ENCODE measurements around the gene RPS26.

The RPS26 gene

DNA sequence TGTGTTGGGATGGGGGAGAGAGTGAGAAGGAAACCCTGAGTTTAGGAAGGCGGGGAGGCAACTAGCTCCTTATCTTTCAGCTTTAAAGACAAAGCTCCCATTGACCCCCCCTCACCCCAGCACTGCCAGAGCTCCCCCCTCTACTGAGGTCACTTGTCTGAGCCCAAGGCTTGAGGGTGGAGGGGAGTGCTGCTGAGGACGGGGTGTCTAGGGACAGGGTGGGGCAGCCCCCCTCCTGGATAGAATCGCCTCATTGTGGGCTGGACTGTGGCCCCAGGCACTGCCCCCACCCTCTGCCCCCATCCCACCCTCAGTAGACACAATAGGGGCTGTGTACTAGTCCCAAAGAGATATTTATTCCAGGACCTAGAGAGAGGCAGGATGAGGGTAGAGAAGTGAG, 41.2 kb downstream of the RPS26 start:
- no peak for TF ChIP-seq ELF4 (IDR thresholded peaks at IDR 0.05)
- TF ChIP-seq ZNF384 (IDR thresholded peaks at IDR 0.05), result no peak
- no peak for TF ChIP-seq FOXA1 (IDR thresholded peaks at IDR 0.05)
- no peak for TF ChIP-seq L3MBTL2 (conservative IDR thresholded peaks at IDR 0.05)
- TF ChIP-seq FOXK2 (IDR thresholded peaks at IDR 0.05), result no peak
- no peak for TF ChIP-seq NFRKB (IDR thresholded peaks at IDR 0.05)
- TF ChIP-seq SUZ12 (IDR thresholded peaks at IDR 0.05), result no peak
- TF ChIP-seq CTBP1 (IDR thresholded peaks at IDR 0.05; ENCODE audit: borderline replicate concordance), result no peak
- no peak for TF ChIP-seq LEF1 (IDR thresholded peaks at IDR 0.05; ENCODE audit: borderline replicate concordance)
- no peak for TF ChIP-seq SP1 (IDR thresholded peaks at IDR 0.05)
- no peak for TF ChIP-seq FOXM1 (IDR thresholded peaks at IDR 0.05; ENCODE audit: borderline replicate concordance)
- no peak for TF ChIP-seq TARDBP (IDR thresholded peaks at IDR 0.05)
- TF ChIP-seq, protein P1, sequence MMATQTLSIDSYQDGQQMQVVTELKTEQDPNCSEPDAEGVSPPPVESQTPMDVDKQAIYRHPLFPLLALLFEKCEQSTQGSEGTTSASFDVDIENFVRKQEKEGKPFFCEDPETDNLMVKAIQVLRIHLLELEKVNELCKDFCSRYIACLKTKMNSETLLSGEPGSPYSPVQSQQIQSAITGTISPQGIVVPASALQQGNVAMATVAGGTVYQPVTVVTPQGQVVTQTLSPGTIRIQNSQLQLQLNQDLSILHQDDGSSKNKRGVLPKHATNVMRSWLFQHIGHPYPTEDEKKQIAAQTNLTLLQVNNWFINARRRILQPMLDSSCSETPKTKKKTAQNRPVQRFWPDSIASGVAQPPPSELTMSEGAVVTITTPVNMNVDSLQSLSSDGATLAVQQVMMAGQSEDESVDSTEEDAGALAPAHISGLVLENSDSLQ (IDR thresholded peaks at IDR 0.05), result no peak
- ChIA-PET CTCF (interaction anchor here (1.1 kb wide), 1 partner anchor 9 kb away, joined by 3 read pairs; no protein-coding TSS in a partner anchor), POLR2A (interaction anchor here (2.2 to 7.3 kb wide), 2 partner anchors 20 to 35 kb away, joined by 9 to 65 read pairs; partner anchors contain the start of genes PA2G4 and ZC3H10)
- no peak for DNase-seq (ENCODE audit: extremely low spot score)

DNA sequence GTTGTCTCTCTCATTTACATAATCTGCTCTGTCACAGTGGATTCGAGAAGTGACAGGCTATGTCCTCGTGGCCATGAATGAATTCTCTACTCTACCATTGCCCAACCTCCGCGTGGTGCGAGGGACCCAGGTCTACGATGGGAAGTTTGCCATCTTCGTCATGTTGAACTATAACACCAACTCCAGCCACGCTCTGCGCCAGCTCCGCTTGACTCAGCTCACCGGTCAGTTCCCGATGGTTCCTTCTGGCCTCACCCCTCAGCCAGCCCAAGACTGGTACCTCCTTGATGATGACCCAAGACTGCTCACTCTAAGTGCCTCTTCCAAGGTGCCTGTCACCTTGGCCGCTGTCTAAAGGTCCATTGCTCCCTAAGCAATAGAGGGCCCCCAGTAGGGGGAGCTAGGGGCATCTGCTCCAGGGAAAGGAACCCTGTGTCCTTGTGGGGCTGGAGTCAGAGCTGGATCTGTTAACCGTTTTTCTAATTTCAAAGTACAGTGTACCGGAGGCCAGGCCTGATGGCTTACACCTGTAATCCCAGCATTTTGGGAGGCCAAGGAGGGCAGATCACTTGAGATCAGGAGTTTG, 43.3 kb downstream of the RPS26 start:
- peak; percentile 68 for DNase-seq (ENCODE audit: extremely low spot score)
- POLR2A ChIA-PET, result interaction anchor here (1.6 to 3.3 kb wide), 3 partner anchors 19 to 32 kb away, joined by 5 to 22 read pairs (median 10); partner anchors contain the start of genes PA2G4, RPL41 and ZC3H10
- TF ChIP-seq, protein P1 (IDR thresholded peaks at IDR 0.05), result 0 out of 2 replicates have a peak, but pooled peaks have one; percentile 13
- TF ChIP-seq ZNF384 (IDR thresholded peaks at IDR 0.05), result no peak
- CTCF ChIA-PET, result interaction anchor here (0.6 to 1.4 kb wide), 10 partner anchors 11 to 78 kb away, joined by 3 to 9 read pairs (median 4); partner anchors contain the start of gene PA2G4

DNA sequence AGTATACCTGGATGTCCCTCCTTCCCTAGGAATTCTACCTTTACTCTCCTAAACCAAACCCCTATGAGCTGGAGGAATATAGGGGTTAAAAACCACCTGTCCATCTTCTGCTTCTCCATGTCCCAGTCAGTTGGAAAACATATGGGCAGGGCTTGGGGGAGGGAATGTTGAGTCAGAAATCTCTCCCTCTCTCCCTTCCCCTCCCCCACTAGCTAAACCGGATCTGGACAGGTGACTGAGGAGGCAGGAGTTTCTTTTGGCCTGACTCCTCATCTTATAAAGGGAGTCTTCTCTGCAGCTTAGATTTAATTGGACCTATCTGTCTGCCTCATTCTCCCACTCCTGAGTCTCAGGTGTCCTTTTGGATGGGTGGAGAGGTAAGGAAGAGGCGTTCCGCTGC, 44.4 kb downstream of the RPS26 start:
- CTCF ChIA-PET, result interaction anchor here (0.5 to 1.4 kb wide), 5 partner anchors 9 to 34 kb away, joined by 3 to 5 read pairs (median 4); no protein-coding TSS in a partner anchor
- no peak for DNase-seq (ENCODE audit: extremely low spot score)
- TF ChIP-seq L3MBTL2 (conservative IDR thresholded peaks at IDR 0.05) (no peak), TARDBP (IDR thresholded peaks at IDR 0.05) (no peak), LEF1 (IDR thresholded peaks at IDR 0.05; ENCODE audit: borderline replicate concordance) (no peak), BHLHE40 (IDR thresholded peaks at IDR 0.05; ENCODE audit: borderline replicate concordance) (no peak)
- POLR2A ChIA-PET, result interaction anchor here (1.6 to 3.3 kb wide), 3 partner anchors 18 to 31 kb away, joined by 5 to 22 read pairs (median 10); partner anchors contain the start of genes PA2G4, RPL41 and ZC3H10

DNA sequence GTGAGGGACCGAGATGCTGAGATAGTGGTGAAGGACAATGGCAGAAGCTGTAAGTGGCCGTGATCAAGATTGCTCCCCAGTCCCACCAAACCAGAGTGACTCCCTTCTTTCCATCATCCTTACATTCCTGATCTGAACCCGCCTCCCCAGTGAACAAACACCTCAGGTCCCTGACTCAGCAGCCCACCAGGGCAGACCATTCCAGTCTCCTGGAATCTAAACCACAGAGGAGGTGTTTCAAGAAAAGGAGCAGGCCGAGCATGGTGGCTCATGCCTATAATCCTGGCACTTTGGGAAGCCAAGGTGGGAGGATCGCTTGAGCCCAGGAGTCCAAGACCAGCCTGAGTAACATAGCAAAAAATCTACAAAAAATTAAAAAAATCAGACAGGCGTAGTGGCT, 44.9 kb downstream of the RPS26 start:
- POLR2A ChIA-PET, result interaction anchor here (1.9 to 3.3 kb wide), 2 partner anchors 17 to 31 kb away, joined by 10 to 22 read pairs; partner anchors contain the start of genes PA2G4, RPL41 and ZC3H10
- TF ChIP-seq HDGF (IDR thresholded peaks at IDR 0.05; ENCODE audit: borderline replicate concordance), result no peak
- no peak for DNase-seq (ENCODE audit: extremely low spot score)
- CTCF ChIA-PET, result interaction anchor here (0.5 kb wide), 1 partner anchor 9 kb away, joined by 5 read pairs; no protein-coding TSS in a partner anchor

DNA sequence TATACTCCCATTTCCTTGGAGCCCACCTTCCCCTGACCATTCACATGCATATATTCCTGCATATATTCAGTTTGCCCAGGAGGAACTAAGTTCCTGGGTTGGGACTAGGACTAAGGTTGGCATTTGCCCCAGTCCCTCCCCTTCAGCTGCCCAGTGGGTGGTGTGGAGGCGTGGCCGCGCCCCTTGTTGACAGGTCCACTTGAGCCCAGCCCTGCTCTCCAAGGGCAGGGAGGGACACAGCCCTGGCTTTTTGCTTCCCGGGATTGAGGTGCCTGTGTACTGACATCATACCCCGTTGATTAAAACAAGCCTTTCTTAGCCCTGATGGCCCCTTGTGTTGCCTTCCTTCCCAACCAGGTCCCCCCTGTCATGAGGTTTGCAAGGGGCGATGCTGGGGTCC, 45.5 kb downstream of the RPS26 start:
- TF ChIP-seq CTBP1 (IDR thresholded peaks at IDR 0.05; ENCODE audit: borderline replicate concordance) (no peak), SP1 (IDR thresholded peaks at IDR 0.05) (no peak), NFRKB (IDR thresholded peaks at IDR 0.05) (no peak), FOXM1 (IDR thresholded peaks at IDR 0.05; ENCODE audit: borderline replicate concordance) (no peak), L3MBTL2 (conservative IDR thresholded peaks at IDR 0.05) (no peak), ZNF384 (IDR thresholded peaks at IDR 0.05) (no peak), TARDBP (IDR thresholded peaks at IDR 0.05) (no peak), HDGF (IDR thresholded peaks at IDR 0.05; ENCODE audit: borderline replicate concordance) (no peak), SUZ12 (IDR thresholded peaks at IDR 0.05) (no peak), ARNT (IDR thresholded peaks at IDR 0.05) (no peak), BHLHE40 (IDR thresholded peaks at IDR 0.05; ENCODE audit: borderline replicate concordance) (no peak), LEF1 (IDR thresholded peaks at IDR 0.05; ENCODE audit: borderline replicate concordance) (no peak), FOXK2 (IDR thresholded peaks at IDR 0.05) (no peak), ELF4 (IDR thresholded peaks at IDR 0.05) (no peak), FOXA1 (IDR thresholded peaks at IDR 0.05) (no peak)
- TF ChIP-seq, protein P1 (IDR thresholded peaks at IDR 0.05), result no peak
- CTCF ChIA-PET, result no interaction called here
- no peak for DNase-seq (ENCODE audit: extremely low spot score)
- POLR2A ChIA-PET, result interaction anchor here (3.3 kb wide), 1 partner anchor 17 kb away, joined by 22 read pairs; the partner anchor contains the start of gene PA2G4

Measured in HEK293T (cell line).